Measurements from ENCODE around the gene TTC32.

TTC32 gene

GRCh38 chr2:19916385-19916950 is 14.7 kb upstream of the TTC32 start:
- DNase-seq (ENCODE audit: low read depth): no peak
- TF ChIP-seq CTCF (IDR thresholded peaks at IDR 0.05; ENCODE audit: control insufficient read depth, extremely low read depth, insufficient read depth): no peak
- H3K4me3 ChIP-seq (ENCODE audit: low read depth, low read length): no peak overlapping the region

GRCh38 chr2:19914266-19914975 is 12.6 kb upstream of the TTC32 start:
- DNase-seq (ENCODE audit: low read depth): no peak
- TF ChIP-seq CTCF (IDR thresholded peaks at IDR 0.05; ENCODE audit: control insufficient read depth, extremely low read depth, insufficient read depth): no peak
- no peak overlapping the region for H3K4me3 ChIP-seq (ENCODE audit: low read depth, low read length)

GRCh38 chr2:19911808-19912509 is 10.2 kb upstream of the TTC32 start:
- TF ChIP-seq CTCF (IDR thresholded peaks at IDR 0.05; ENCODE audit: control insufficient read depth, extremely low read depth, insufficient read depth): no peak
- DNase-seq (ENCODE audit: low read depth): no peak

GRCh38 chr2:19902216-19902740 is 495 bp upstream of the TTC32 start:
- TF ChIP-seq CTCF (IDR thresholded peaks at IDR 0.05; ENCODE audit: control insufficient read depth, extremely low read depth, insufficient read depth): no peak
- DNase-seq (ENCODE audit: low read depth): no peak
- peak overlapping the region; percentile 90 for H3K4me3 ChIP-seq (ENCODE audit: low read depth, low read length)

More at GRCh38 chr2:19911808-19912509, 10.2 kb upstream of the TTC32 start:
- H3K4me3 ChIP-seq (ENCODE audit: low read depth, low read length): no peak overlapping the region

- H3K4me3 ChIP-seq (ENCODE audit: low read depth, low read length): peak overlapping the region; percentile 90
- TF ChIP-seq CTCF (IDR thresholded peaks at IDR 0.05; ENCODE audit: control insufficient read depth, extremely low read depth, insufficient read depth): no peak
- no peak for DNase-seq (ENCODE audit: low read depth)
These were observed 797 bp downstream of the TTC32 start for GRCh38 chr2:19900931-19901441.

- no peak for TF ChIP-seq CTCF (IDR thresholded peaks at IDR 0.05; ENCODE audit: control insufficient read depth, extremely low read depth, insufficient read depth)
- DNase-seq (ENCODE audit: low read depth): no peak
- peak overlapping the region; percentile 90 for H3K4me3 ChIP-seq (ENCODE audit: low read depth, low read length)
These were observed 1.5 kb downstream of the TTC32 start for GRCh38 chr2:19899985-19900930.

Data from LNCaP clone FGC (cell line).